Measurements from ENCODE around the gene MAGT1. TPM values are rescaled to one million over a fixed set of nuclear protein-coding genes. Genes with fewer than 3 reads are reported as not detected.
A peak's percentile ranks its signal among the peaks of the same experiment; 100 is the strongest.
"Not testable (repeated sequence)": the region's sequence is repeated elsewhere in the genome, so short reads cannot be mapped to it uniquely, and the experiment has no call there.

Gene MAGT1
- total RNA-seq, result 10 to 100 TPM; 26.2 to 40.1 (median 32.7) TPM

DNA sequence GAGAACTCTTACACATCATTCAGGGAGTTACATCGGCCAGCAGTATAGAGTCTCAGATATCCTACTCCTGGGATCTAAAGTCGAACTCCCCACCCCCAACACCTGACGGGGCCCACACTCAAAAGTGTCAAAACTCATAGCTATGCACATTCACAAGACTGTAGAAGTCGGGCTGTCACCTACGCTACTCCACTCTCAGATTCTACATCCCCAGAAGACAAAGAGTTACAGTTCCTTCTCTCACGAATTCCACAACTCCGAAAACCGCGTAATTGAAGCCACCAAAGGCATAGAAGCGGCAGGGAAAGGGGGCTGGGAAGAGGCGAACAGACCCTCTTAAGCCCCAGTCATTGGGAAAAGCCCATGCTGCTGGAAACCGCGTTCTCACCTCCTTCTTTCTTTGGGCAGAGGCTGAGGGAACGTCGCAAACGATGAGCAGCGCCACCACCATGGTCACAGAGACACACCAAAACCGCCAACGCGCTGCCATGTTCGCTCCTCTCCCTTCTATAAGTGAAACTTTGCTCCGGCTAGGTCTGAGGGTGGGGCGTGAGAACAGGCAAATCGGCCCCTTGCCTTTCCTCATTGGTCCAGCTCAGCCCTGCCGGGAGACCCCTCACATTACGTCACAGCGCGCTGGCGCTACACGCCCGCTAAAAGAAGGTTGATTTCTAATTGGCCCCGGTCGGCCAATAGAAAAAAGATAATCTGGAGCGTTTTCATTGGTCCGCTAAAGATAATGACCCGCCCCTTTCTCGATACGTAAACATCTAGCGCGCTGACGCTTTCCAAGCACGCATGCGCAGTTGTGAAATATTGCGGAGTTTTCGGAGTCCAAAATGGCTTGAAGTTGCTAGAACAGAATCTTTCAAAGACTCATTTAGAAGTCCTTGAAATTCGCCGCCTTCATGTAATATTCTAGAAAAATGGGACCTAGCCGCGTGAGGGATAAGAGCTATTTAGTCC, at the start of gene MAGT1:
Gene MAGT1 (minus strand): TSS at position 515 of the 966 bp plus-strand sequence. CDS start 25 bp downstream, at position 490.
- intact Hi-C loops (cut with DNase I; ENCODE audit: low total_unique reads), result loop anchor here (5.0 kb wide), 1 partner anchor 108 kb away; the partner anchor contains the start of gene ATRX

DNA sequence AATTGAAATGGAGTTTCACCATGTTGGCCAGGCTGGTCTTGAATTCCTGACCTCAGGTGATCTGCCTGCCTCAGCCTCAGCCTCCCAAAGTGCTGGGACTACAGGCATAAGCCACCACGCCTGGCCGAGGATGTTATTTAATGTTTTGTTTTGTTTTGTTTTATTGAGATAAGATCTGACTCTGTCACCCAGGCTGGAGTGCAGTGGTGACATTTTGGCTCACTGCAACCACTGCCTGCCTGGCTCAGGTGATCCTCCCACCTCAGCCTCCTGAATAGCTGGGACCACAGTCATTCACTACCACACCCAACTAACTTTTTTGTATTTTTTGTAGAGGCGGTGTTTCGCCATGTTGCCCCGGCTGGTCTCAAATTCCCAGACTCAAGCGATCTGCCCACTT, 49.8 kb upstream of the MAGT1 start:
- H3K36me3 ChIP-seq; H3K4me3 ChIP-seq; H3K27ac ChIP-seq; in situ Hi-C loops (cut with MboI; ENCODE audit: low sequenced_read_pairs in 4 of 4); intact Hi-C loops (cut with DNase I; ENCODE audit: low total_unique reads); H3K4me1 ChIP-seq; H3K9me3 ChIP-seq; ATAC-seq; DNase-seq; H3K27me3 ChIP-seq: not testable (repeated sequence)

More for the DNA sequence above, at the start of gene MAGT1:
- no peaks in the 10 kb centered on the region for H3K27me3 ChIP-seq
- H3K9me3 ChIP-seq, result no peaks in the 10 kb centered on the region
- ATAC-seq (peak; percentile 84 to 86), DNase-seq (peak; percentile 89 to 94)
- in situ Hi-C loops (cut with MboI; ENCODE audit: low sequenced_read_pairs in 4 of 4), result loop anchor here in 1 of 4 donors (10.0 kb wide), 1 partner anchor 110 kb away; the partner anchor contains the start of gene ATRX
- TF ChIP-seq, protein P1, sequence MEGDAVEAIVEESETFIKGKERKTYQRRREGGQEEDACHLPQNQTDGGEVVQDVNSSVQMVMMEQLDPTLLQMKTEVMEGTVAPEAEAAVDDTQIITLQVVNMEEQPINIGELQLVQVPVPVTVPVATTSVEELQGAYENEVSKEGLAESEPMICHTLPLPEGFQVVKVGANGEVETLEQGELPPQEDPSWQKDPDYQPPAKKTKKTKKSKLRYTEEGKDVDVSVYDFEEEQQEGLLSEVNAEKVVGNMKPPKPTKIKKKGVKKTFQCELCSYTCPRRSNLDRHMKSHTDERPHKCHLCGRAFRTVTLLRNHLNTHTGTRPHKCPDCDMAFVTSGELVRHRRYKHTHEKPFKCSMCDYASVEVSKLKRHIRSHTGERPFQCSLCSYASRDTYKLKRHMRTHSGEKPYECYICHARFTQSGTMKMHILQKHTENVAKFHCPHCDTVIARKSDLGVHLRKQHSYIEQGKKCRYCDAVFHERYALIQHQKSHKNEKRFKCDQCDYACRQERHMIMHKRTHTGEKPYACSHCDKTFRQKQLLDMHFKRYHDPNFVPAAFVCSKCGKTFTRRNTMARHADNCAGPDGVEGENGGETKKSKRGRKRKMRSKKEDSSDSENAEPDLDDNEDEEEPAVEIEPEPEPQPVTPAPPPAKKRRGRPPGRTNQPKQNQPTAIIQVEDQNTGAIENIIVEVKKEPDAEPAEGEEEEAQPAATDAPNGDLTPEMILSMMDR (IDR thresholded peaks at IDR 0.05 in 4 of 5, conservative IDR thresholded peaks at IDR 0.05 in 1 of 5), result no peak
- TF ChIP-seq POLR2A (IDR thresholded peaks at IDR 0.05), result peak; percentile 74 to 89
- peaks cover 8 to 16% of the 10 kb centered on the region in 2 donors for H3K4me1 ChIP-seq
- peak within 1 kb of the TSS; percentile 87 to 98 (median 92) for H3K27ac ChIP-seq
- H3K36me3 ChIP-seq, result no peaks in the 10 kb centered on the region
- peak within 1 kb of the TSS; percentile 74 to 79 (median 78) for H3K4me3 ChIP-seq

DNA sequence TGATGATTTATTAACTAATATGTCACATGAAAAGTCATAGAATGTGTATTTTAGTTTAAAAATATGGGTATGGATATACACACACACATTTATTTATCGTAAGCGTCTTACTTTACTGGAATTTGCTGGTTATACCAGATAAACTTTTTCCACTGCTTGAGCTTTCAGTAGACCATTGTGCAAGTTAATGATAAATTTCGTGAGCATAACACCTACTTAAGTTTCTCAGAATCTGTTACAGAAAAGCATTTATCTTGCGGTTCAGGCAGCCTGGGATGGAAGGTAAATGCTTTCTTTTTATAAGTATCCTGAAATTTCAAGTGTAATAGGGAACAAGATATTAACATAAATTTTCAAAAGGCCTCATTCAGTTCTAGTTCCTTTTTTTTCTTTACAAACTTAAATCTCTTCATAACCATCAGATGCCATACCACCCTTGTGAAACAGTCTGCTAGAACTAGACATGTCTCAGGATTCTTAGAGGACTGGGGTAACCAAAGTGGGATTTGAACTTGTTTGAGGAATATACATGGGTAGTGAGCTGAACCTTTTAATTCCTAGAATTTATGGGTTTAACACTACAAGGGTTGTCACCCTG, 42.9 kb upstream of the MAGT1 start:
- no peak overlapping the region for H3K27ac ChIP-seq
- no peak for TF ChIP-seq POLR2A (IDR thresholded peaks at IDR 0.05)
- TF ChIP-seq, protein P1 (IDR thresholded peaks at IDR 0.05 in 4 of 5, conservative IDR thresholded peaks at IDR 0.05 in 1 of 5), result no peak
- no peak overlapping the region for H3K4me3 ChIP-seq
- ATAC-seq, result no peak
- H3K36me3 ChIP-seq, result no peaks in the 10 kb centered on the region
- intact Hi-C loops (cut with DNase I; ENCODE audit: low total_unique reads) (no loop called here), in situ Hi-C loops (cut with MboI; ENCODE audit: low sequenced_read_pairs in 4 of 4) (no loop called here)
- no peaks in the 10 kb centered on the region for H3K9me3 ChIP-seq
- no peaks in the 10 kb centered on the region for H3K4me1 ChIP-seq
- DNase-seq, result no peak
- no peaks in the 10 kb centered on the region for H3K27me3 ChIP-seq

DNA sequence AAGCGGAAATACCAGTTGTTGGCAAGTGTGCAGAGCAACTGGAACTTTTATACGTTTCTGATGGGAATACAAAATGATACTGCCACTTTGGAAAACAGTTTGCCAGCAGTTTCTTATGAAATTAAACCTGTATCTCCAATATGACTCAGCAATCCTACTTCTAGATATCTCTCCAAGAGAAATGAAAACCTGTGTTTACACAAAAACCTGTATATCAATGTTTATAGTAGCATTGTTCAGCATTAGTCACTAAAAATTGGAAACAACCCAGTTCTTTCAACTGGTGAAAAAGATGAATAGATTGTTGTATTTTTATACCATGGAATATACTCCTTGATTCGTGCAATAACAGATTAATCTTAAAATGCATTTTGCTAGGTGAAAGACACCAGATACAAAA, 42.1 kb upstream of the MAGT1 start:
- TF ChIP-seq POLR2A (IDR thresholded peaks at IDR 0.05), result no peak
- TF ChIP-seq, protein P1 (IDR thresholded peaks at IDR 0.05 in 4 of 5, conservative IDR thresholded peaks at IDR 0.05 in 1 of 5), result no peak
- Histone ChIP-seq H3K27me3 (no peaks in the 10 kb centered on the region), H3K4me1 (no peaks in the 10 kb centered on the region), H3K9me3 (no peaks in the 10 kb centered on the region), H3K27ac (no peak overlapping the region), H3K36me3 (no peaks in the 10 kb centered on the region), H3K4me3 (no peak overlapping the region)
- intact Hi-C loops (cut with DNase I; ENCODE audit: low total_unique reads) (no loop called here), in situ Hi-C loops (cut with MboI; ENCODE audit: low sequenced_read_pairs in 4 of 4) (no loop called here)
- no peak for ATAC-seq
- DNase-seq, result no peak

DNA sequence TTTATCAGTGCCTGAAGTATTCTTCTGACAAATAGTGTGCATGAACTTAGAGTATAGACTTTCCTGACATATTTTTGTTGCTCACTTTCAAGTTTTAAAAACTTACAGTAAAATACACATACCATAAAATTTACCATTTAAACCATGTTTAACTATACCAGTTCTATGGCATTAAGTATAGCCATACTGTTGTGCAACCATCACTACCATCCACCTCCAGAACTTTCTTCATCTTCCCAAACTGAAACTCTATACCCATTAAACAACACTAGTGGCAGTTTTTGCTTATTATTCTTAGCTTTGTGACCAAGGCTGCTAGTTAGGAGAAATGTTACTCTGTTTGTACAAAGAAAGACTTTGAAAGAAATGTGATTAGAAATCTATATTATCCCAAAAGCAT, 41.1 kb upstream of the MAGT1 start:
- no peaks in the 10 kb centered on the region for H3K27me3 ChIP-seq
- H3K27ac ChIP-seq, result no peak overlapping the region
- no peak for TF ChIP-seq POLR2A (IDR thresholded peaks at IDR 0.05)
- TF ChIP-seq, protein P1 (IDR thresholded peaks at IDR 0.05 in 4 of 5, conservative IDR thresholded peaks at IDR 0.05 in 1 of 5), result no peak
- no peaks in the 10 kb centered on the region for H3K4me1 ChIP-seq
- H3K36me3 ChIP-seq, result no peaks in the 10 kb centered on the region
- no peak for DNase-seq
- intact Hi-C loops (cut with DNase I; ENCODE audit: low total_unique reads), result no loop called here
- ATAC-seq, result no peak
- in situ Hi-C loops (cut with MboI; ENCODE audit: low sequenced_read_pairs in 4 of 4), result no loop called here
- no peaks in the 10 kb centered on the region for H3K9me3 ChIP-seq
- H3K4me3 ChIP-seq, result no peak overlapping the region

Measured in gastrocnemius medialis (tissue), 4 donors.